HG02642 (cell line): ENCODE results near the gene HLA-G.

Experiments used
- ATAC-seq: cut with Tn5 transposase; IDR thresholded peaks from one replicate; pipeline ENCODE4 v1.9.1; 2021; ENCODE audit warnings: mild to moderate bottlenecking; ENCODE audit not compliant: unreplicated experiment, poor library complexity

Gene HLA-G

DNA sequence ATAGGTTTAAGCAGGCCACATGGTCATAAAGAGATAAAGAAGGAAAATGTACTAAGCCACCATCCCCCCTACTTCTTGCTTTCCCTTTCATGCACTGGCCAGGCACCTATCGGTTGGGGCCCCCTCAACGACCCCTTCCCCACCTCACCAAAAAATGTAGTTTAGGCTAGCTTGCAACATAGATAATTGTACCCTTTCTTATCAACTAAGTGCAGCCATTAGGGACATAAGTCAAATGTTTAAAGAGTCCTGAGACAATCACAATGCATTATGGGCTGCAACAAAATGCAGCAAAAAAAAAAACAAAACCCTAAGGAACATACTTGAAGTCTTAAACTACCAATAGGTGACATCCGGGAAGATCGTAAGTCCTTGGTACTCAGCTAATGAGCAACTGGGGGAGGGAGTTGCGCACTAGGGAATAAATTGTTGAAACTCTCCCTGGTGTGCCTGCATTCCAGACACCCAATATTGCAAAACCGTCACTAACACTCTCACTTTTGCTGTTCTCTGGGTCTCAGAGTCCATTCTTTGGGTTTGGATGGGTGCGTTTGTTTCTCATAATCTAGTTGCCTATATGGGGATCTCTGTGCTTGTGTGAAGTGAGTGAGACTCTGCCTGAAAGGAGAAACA lies 12.4 kb upstream of the HLA-G start:
- no peak for ATAC-seq

- ATAC-seq, result no peak
These were observed 11.6 kb upstream of the HLA-G start for GRCh38 chr6:29816030-29816429.

DNA sequence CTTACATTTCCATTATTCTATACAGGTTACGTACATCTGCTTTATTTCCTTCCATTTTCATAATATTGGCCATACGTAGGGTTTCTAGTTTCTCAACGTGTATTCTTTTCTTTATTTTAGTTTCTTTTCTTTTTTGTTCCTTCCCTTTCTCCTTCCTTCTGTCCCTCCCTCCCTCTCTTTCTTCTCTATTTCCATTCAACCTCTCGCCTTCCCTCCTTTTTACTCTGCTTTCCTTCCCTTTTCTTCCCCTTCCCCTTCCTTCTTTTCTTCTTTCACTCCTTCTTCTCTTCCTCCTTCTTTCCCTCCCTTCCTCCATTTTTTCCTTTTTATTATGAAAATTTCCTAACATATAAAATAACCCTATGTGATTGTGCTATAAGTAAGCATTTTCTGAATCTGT lies 8.7 kb upstream of the HLA-G start:
- no peak for ATAC-seq

GRCh38 chr6:29824144-29824543 lies 3.5 kb upstream of the HLA-G start:
- no peak for ATAC-seq

- ATAC-seq, result no peak
These were observed 1.8 kb upstream of the HLA-G start for GRCh38 chr6:29825848-29826247.

DNA sequence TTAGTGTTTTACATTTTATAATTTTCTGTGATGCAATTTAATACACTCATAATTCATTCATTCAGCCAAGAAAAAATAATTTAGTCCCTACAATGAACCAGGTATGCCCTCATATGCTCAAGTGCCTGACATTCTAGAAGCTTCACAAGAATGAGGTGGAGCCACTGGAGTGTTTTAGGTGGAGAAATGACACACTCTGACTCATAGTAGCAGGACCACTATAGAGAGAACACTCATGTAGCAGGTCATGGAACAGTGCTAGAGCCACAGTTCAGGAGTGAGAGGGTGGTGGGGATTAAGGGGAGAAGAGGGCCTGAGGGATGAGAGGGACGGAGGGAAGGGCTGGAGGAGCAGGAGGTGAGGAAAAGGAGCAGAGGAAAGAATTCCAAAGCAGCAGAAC lies 1.4 kb upstream of the HLA-G start:
- ATAC-seq, result no peak

- ATAC-seq, result no peak
These were observed 809 bp downstream of the HLA-G start for GRCh38 chr6:29828471-29828797.

DNA sequence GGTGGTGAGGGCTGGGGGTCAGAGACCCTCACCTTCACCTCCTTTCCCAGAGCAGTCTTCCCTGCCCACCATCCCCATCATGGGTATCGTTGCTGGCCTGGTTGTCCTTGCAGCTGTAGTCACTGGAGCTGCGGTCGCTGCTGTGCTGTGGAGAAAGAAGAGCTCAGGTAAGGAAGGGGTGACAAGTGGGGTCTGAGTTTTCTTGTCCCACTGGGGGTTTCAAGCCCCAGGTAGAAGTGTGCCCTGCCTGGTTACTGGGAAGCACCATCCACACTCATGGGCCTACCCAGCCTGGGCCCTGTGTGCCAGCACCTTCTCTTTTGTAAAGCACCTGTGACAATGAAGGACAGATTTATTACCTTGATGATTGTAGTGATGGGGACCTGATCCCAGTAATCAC lies 2.1 kb downstream of the HLA-G start:
- no peak for ATAC-seq

GRCh38 chr6:29830409-29830808 lies 2.8 kb downstream of the HLA-G start:
- no peak for ATAC-seq

GRCh38 chr6:29831776-29832175 lies 4.2 kb downstream of the HLA-G start:
- ATAC-seq, result no peak

- no peak for ATAC-seq
These were observed 7.2 kb downstream of the HLA-G start for GRCh38 chr6:29834564-29835436.

- ATAC-seq, result no peak
These were observed 12.3 kb downstream of the HLA-G start for GRCh38 chr6:29839917-29840316.

DNA sequence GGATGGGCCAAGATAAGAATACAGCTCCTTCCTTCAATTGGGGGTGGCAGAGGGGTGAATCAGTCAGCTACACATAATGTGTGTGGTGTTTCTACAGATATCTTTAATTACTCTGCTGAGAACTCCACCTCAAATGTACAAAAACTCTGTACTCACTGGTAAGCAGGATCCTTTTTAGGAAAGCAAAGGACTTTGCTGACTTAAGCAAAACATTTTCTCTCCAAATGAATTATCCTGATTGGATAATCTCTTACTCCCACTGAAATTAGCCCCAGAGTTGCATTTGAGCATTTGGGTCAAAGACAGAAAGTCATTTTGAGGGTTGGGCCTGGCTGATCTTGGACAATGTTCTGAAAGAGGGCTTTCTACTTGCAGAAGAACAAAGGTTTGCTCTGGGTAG lies 13.4 kb downstream of the HLA-G start:
- no peak for ATAC-seq

- no peak for ATAC-seq
These were observed 17.9 kb downstream of the HLA-G start for GRCh38 chr6:29845405-29846006.

DNA sequence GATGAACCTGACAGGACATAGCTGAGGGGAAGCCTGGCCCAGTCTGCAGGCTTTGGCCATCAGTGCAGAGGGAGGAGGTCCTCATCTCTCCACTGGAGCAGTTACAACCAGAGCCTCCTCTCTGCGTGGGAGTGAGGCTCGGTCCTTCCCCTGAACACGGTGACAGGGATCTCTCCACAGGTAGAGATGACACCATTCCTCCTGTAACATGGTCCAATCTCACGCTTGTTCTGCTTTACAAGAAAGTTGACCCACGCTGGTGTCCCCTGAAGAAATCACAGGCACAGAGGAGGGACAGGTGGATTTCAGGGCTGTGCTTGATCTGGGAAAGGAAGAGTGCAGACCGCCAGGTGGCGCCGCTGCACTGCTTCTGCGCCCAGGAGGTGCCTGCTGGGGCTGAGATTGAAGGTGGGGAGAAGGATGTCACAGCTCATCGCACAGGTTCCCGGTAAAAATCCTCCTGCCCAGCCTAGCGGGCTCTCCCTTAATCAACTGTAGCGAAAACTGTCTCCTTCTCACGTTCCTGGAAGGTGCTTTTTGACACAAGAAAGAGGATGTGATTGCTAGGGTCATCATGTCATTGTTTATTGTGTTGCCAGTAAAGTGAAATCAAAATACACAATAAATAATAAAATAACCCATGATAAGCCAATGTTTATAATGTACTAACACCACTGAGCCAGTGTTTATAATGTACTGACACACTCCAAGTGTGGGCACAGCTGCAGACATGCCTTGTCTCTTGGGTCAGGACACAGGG lies 20.4 kb downstream of the HLA-G start:
- no peak for ATAC-seq

DNA sequence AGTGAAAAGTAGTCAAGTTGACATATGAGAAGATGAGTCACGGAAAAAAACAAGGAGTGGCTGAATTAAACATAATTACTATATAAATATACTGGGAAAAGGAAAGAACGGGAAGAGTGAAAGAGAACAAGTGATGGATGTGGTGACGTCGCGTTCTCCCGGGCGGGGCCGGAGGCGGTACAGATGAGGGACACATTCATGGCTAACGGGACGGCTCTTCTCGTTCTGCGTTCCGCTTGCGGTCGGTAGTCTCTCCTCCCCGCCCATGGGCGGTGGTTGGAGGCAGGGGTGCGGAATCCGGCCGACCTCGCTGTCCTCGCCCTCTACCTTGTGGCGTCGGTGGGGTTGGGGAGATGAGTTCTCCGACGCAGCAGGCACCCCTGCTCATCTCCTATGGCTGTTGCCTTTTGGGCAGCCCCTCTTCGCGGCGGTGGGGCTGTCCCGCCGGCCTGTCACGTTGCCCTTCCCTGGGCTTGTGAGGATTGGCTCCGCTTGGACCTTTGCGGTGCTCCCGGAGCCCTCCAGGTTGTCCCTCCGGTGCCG lies 22.5 kb downstream of the HLA-G start:
- ATAC-seq, result no peak

DNA sequence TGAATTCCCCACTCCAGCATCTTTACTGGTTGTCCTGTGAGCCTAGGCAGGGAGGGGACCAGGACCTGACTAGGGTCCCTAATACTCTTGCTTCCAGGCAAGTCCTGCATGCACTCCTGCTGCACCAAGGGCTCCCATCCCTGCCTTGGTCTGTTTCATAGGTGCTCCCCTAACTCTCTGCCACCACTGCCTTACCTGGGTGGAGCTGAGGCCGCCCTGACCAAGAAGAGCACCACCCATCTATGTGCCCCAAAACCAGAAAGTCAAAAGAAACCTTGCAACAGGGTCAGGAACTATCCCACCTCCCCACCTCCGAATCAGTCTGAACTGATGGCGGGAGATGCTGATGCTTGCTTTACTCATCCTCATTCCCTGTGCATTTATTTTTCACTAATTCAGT lies 23.6 kb downstream of the HLA-G start:
- ATAC-seq, result no peak

- no peak for ATAC-seq
These were observed 25.6 kb downstream of the HLA-G start for GRCh38 chr6:29853245-29853644.

- ATAC-seq, result no peak
These were observed 30.4 kb downstream of the HLA-G start for GRCh38 chr6:29858006-29858405.

DNA sequence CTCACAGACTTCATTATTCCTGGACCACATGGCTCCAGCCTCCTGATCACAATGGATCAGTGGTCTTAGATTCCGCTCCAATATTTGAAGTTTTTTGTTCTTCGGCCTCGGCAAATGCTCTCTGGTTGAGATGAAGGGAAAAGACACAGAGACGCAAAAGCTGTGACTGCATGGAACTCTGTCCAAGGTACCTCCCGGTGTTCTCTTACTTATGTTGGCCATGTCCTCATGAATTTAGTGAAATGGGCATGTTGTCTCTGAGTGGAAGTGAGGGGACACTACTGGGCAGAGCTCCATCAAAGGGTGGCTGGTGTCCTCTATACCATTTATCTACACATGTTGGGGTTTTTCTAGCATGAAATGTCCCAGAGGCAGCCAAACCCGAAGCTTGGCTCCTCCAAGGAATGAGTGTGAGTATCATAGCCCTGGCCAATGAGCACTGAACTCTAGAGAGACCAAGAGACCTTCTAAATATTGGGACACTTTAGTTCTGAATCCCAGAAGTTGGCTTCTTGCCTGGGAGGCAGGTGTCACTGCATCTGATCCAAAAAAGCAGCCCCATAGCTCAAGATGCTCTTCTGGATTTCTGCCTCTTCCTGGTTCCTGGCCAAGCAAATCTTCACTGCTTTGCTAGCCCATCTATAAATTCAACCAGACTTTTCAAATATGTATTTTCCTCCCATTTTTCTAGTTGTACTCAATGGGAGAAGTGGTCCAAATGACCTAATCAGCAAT lies 34.1 kb downstream of the HLA-G start:
- no peak for ATAC-seq
